Activated gamma-delta T cell treated with anti-CD3 and anti-CD28 coated beads, Interleukin-2, amount 50 U/mL, for 16 hours (primary cell): Measurements from ENCODE around the gene IQSEC1.
"Not testable (repeated sequence)": the region's sequence is repeated elsewhere in the genome, so short reads cannot be mapped to it uniquely, and the experiment has no call there.

Experiments used
- DNase-seq: peaks from one replicate; pipeline ENCODE4 v3.0.0-alpha.2; 2020; ENCODE audit warnings: low read depth

IQSEC1 gene

GRCh38 chr3:12869035-12869621 is 204.1 kb downstream of the IQSEC1 start:
- no peak for DNase-seq

- peak; percentile 36 for DNase-seq
Measured at GRCh38 chr3:12868039-12869034, 204.9 kb downstream of the IQSEC1 start.

GRCh38 chr3:12866836-12867235 is 206.4 kb downstream of the IQSEC1 start:
- no peak for DNase-seq

- no peak for DNase-seq
Measured at GRCh38 chr3:12865271-12865670, 208.0 kb downstream of the IQSEC1 start.

GRCh38 chr3:12862387-12862786 is 210.8 kb downstream of the IQSEC1 start:
- DNase-seq: no peak

GRCh38 chr3:12861611-12862010 is 211.6 kb downstream of the IQSEC1 start:
- DNase-seq: no peak

GRCh38 chr3:12859840-12860239 is 213.4 kb downstream of the IQSEC1 start:
- DNase-seq: no peak

GRCh38 chr3:12856626-12857025 is 216.6 kb downstream of the IQSEC1 start:
- no peak for DNase-seq

- DNase-seq: no peak
Measured at GRCh38 chr3:12854565-12854964, 218.7 kb downstream of the IQSEC1 start.

- DNase-seq: not testable (repeated sequence)
Measured at GRCh38 chr3:12853847-12854246, 219.4 kb downstream of the IQSEC1 start.

- DNase-seq: no peak
Measured at GRCh38 chr3:12852201-12852600, 221.0 kb downstream of the IQSEC1 start.
